ENCODE data around the gene PNMT. TPM values are rescaled to one million over a fixed set of nuclear protein-coding genes. Genes with fewer than 3 reads are reported as not detected.
A peak's percentile ranks its signal among the peaks of the same experiment; 100 is the strongest.

Gene PNMT
- total RNA-seq, 1 donor from 2014 or later: not detected

- Mint-ChIP-seq H3K36me3 (ENCODE audit: low read depth) (peaks cover 7% of the 10 kb centered on the region), H3K4me3 (no peak within 1 kb of the TSS), H3K27ac (peak within 1 kb of the TSS; percentile 15), H3K27me3 (peaks cover 25% of the 10 kb centered on the region), H3K4me1 (peaks cover 4% of the 10 kb centered on the region), H3K9me3 (no peaks in the 10 kb centered on the region)
- intact Hi-C loops (cut with micrococcal nuclease): no loop called here
- DNase-seq: no peak
Measured at GRCh38 chr17:39664581-39665561, 3.4 kb upstream of the PNMT start, which contains the start of gene TCAP. Gene TCAP (plus strand): TSS chr17:39665349. CDS start chr17:39665360, 11 bp downstream.

GRCh38 chr17:39665642-39666224, 2.5 kb upstream of the PNMT start:
- intact Hi-C loops (cut with micrococcal nuclease): no loop called here
- Mint-ChIP-seq H3K4me1 (peaks cover 4% of the 10 kb centered on the region), H3K27ac (peak overlapping the region; percentile 15), H3K4me3 (no peak overlapping the region), H3K27me3 (peaks cover 29% of the 10 kb centered on the region), H3K9me3 (no peaks in the 10 kb centered on the region), H3K36me3 (ENCODE audit: low read depth) (peaks cover 7% of the 10 kb centered on the region)
- no peak for DNase-seq

- H3K27me3 Mint-ChIP-seq: peaks cover 29% of the 10 kb centered on the region
- peaks cover 4% of the 10 kb centered on the region for H3K4me1 Mint-ChIP-seq
- peak overlapping the region; percentile 15 for H3K27ac Mint-ChIP-seq
- intact Hi-C loops (cut with micrococcal nuclease): no loop called here
- no peak overlapping the region for H3K4me3 Mint-ChIP-seq
- H3K9me3 Mint-ChIP-seq: no peaks in the 10 kb centered on the region
- peaks cover 6% of the 10 kb centered on the region for H3K36me3 Mint-ChIP-seq (ENCODE audit: low read depth)
- DNase-seq: no peak
Measured at GRCh38 chr17:39666231-39666600, 2.0 kb upstream of the PNMT start.

DNA sequence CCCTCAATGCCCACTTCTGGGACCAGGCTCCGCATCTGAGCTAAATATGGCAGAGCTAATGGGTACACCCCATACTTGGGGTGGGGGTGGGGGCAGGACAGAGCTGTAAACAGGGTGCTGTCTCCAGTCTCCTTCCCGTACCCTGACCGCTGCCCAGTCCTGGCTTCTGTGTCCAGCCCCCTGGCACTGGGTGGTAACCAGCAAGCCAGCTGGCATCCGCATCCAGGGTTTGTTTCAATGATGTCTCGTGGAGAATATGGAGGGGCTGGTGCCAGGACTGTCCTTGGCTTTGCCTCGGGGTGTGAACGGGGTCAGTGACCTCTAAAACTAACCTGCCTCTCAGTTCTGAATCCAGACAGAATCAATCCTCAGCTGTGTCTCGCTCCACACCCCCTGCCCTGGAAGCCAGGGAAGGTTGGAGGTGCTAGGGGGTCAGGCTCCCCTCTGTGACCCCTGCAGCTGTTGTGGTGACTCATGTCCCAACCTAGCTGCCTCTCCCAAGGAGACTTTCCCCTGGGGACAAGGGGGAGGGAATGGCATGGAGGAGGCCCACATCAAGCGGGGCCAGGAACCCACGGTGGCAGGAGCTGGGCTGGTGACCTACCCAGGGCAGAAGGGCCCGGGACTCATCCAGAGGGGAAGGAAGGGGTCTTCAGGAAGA, 1.5 kb upstream of the PNMT start:
- H3K9me3 Mint-ChIP-seq: no peaks in the 10 kb centered on the region
- peaks cover 5% of the 10 kb centered on the region for H3K4me1 Mint-ChIP-seq
- intact Hi-C loops (cut with micrococcal nuclease): no loop called here
- H3K27me3 Mint-ChIP-seq: peaks cover 29% of the 10 kb centered on the region
- DNase-seq: no peak
- no peak overlapping the region for H3K27ac Mint-ChIP-seq
- peaks cover 1% of the 10 kb centered on the region for H3K36me3 Mint-ChIP-seq (ENCODE audit: low read depth)
- H3K4me3 Mint-ChIP-seq: peak overlapping the region; percentile 48

- Mint-ChIP-seq H3K9me3 (no peaks in the 10 kb centered on the region), H3K36me3 (ENCODE audit: low read depth) (peaks cover 1% of the 10 kb centered on the region), H3K27ac (no peak overlapping the region), H3K4me1 (peaks cover 8% of the 10 kb centered on the region), H3K4me3 (peak overlapping the region; percentile 73), H3K27me3 (peaks cover 32% of the 10 kb centered on the region)
- intact Hi-C loops (cut with micrococcal nuclease): no loop called here
- DNase-seq: no peak
Measured at GRCh38 chr17:39667262-39667944, 850 bp upstream of the PNMT start.

DNA sequence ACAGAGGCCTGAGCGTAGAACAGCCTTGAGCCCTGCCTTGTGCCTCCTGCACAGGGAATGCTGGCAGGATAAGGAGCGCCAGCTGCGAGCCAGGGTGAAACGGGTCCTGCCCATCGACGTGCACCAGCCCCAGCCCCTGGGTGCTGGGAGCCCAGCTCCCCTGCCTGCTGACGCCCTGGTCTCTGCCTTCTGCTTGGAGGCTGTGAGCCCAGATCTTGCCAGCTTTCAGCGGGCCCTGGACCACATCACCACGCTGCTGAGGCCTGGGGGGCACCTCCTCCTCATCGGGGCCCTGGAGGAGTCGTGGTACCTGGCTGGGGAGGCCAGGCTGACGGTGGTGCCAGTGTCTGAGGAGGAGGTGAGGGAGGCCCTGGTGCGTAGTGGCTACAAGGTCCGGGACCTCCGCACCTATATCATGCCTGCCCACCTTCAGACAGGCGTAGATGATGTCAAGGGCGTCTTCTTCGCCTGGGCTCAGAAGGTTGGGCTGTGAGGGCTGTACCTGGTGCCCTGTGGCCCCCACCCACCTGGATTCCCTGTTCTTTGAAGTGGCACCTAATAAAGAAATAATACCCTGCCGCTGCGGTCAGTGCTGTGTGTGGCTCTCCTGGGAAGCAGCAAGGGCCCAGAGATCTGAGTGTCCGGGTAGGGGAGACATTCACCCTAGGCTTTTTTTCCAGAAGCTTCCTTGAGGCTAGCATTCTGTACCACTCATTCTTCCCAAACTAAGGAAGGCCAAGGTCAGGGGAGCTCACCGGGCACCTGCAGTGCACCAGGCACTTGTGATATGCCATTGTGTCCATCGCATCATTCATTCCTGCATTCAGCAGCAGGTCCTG, 1.9 kb downstream of the PNMT start:
- H3K36me3 Mint-ChIP-seq (ENCODE audit: low read depth): no peaks in the 10 kb centered on the region
- H3K27ac Mint-ChIP-seq: no peak overlapping the region
- no peaks in the 10 kb centered on the region for H3K9me3 Mint-ChIP-seq
- intact Hi-C loops (cut with micrococcal nuclease): no loop called here
- no peak overlapping the region for H3K4me3 Mint-ChIP-seq
- H3K4me1 Mint-ChIP-seq: peaks cover 8% of the 10 kb centered on the region
- DNase-seq: no peak
- peaks cover 32% of the 10 kb centered on the region for H3K27me3 Mint-ChIP-seq

DNA sequence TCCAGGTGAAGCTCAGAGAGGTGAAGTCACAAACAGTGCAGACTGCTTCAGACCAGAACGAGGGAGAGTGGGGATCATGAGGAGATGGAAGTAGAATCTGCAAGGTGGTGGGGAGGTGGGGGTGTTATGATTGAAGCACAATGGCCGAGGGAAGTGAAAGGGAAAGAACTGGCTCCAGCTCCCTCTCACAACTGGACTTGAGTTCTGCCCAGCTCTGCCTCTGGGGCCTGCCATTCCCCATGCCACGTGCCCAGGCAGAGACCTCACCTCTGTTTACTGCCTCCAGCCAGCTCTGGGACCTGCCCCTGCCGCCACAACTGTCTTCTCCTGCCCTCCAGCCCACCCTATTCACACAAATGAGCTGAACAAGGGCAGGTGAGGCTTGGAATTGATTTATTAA, 2.5 kb downstream of the PNMT start:
- Mint-ChIP-seq H3K27me3 (peaks cover 32% of the 10 kb centered on the region), H3K9me3 (no peaks in the 10 kb centered on the region), H3K27ac (no peak overlapping the region), H3K4me1 (peaks cover 12% of the 10 kb centered on the region), H3K36me3 (ENCODE audit: low read depth) (no peaks in the 10 kb centered on the region), H3K4me3 (no peak overlapping the region)
- no peak for DNase-seq
- intact Hi-C loops (cut with micrococcal nuclease): no loop called here

DNA sequence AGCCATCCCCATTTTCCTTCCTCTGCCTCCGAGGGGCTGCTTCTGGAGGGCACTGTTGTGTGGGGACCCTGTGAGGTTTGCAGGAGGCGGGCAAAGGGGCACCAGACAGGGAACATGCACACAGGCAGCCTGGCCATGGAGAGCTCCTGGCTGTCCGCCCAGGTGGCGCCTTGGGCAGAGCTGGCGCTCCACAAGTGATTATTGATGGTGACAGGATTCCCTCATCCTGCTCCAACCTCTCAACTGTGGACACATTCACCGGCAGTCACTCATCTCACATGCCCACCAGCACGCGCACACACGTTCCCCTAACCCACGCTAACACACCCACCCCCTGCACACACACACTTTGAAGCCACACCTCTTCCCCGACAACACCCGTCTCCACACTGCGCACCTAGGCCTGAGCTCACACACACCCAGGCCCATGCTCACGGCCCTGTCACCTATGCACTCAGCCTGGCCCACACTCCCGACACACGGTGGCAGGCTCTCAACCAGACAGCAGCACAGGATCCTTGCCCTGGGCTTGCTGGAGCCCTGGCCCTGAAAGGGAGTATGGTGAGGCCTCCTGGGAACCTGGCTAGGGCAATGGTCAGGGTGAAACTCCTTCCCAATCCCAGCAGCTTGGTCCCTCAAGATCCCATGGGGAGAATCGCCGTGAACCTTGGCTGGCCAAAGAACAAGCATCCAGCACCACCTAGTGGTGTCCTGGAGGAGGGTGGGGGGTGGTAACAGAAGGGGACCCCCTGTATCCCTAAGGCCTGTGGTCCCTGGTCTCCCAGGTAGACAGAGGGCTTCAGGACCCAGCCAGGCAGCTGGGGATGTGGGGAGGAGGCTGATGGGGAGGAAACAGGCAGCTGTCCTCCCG, 3.6 kb downstream of the PNMT start:
- Mint-ChIP-seq H3K4me3 (no peak overlapping the region), H3K4me1 (peaks cover 22% of the 10 kb centered on the region), H3K27ac (no peak overlapping the region), H3K27me3 (peaks cover 23% of the 10 kb centered on the region), H3K9me3 (no peaks in the 10 kb centered on the region), H3K36me3 (ENCODE audit: low read depth) (no peaks in the 10 kb centered on the region)
- no peak for DNase-seq
- intact Hi-C loops (cut with micrococcal nuclease): no loop called here

DNA sequence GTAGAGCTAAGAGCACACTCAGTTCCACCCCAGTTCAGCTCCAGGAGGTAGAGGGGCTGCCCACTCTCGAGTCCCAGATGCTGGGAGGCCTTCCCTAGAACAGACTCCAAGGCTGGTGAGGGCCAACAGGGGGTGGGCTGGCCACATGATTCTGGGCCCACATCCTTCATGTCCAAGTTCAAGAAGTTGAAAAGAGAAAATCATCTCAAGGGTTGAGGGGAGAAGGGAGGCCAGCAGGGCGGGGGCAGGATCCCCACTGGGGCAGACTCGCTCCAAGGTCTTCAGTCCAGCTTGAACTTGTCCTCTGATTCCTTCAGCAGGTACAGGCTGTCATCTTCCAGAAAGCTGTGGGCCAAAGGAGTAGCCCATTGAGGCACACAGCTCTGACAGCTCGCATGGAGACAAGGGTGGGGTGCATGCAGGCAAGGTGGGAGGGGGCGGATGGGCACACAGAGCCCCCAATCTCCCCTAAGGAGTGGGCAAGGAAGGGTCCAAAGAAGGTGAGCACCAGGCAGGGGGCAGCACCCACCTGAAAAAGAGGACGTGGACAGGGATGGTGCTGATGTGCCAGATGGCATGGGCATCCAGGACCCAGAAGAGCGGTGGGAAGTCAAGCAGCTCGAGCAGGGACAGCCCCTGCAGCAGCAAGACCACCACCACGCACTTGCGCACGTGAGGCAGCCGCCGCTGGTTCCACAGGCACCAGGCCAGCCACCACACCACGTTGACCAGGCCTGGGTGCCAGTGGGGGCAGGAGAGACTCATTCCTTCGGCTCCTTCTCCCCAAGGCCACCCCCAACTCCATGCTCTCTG, 4.5 kb downstream of the PNMT start:
- no peak for DNase-seq
- intact Hi-C loops (cut with micrococcal nuclease): no loop called here
- no peak overlapping the region for H3K4me3 Mint-ChIP-seq
- H3K27ac Mint-ChIP-seq: no peak overlapping the region
- H3K36me3 Mint-ChIP-seq (ENCODE audit: low read depth): peaks cover 6% of the 10 kb centered on the region
- H3K27me3 Mint-ChIP-seq: peaks cover 20% of the 10 kb centered on the region
- H3K4me1 Mint-ChIP-seq: peaks cover 28% of the 10 kb centered on the region
- H3K9me3 Mint-ChIP-seq: no peaks in the 10 kb centered on the region

DNA sequence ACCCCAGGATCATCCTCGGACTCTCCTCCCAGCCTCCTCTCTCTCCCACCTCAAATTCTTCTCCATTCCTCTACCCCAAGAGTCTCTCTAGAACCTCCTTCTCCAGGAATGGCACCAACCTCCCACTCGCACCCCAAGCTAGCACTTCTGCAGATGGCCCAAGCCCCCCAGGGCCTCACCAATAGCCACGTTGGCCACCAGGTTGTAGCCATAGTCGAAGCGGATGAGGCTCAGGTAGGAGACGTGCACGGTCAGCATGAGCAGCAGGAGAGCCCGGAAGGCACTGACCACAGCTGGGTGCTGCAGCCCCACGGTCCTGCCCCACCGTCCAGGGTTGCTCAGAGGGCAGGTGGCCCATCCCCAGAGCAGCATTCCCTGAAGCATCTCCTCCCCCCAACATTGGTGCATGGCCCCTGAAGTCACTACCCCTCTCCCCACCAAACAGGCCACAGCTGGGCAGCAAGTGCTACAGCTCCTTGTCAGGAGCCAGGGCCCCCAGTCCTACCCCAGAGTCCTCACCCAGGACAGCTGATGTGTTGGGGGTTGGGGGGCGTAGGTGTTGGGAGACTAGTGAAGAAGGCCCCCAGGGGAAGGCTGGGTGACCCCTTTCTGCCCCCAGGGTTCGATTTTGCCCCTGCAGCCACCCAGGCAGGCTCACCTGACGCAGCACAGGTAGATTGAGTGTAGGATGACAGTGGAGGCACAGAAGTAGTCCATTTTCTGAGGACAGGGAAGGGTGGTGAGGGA, 5.3 kb downstream of the PNMT start:
- DNase-seq: no peak

DNA sequence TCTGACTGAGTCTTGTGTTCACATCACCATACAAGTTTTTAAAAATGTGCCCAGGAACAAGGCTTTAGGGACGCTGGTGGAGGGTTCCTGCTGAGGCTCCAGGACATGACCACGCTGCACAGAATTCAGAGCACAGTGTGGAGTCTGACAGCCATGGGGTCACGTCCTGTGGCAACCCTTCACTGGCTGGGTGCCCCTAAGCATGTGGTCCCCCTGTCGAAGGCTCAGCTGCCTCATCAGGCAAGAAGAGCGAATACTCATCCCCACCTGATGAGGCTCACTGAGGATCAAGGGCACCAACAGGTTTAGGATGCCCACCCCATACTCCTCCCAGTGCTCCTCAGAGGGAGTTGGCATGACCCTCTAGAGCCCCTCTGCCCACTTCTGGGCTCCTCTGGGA, 5.9 kb downstream of the PNMT start:
- Mint-ChIP-seq H3K27me3 (peaks cover 11% of the 10 kb centered on the region), H3K4me1 (peaks cover 37% of the 10 kb centered on the region), H3K4me3 (no peak overlapping the region), H3K36me3 (ENCODE audit: low read depth) (peaks cover 7% of the 10 kb centered on the region), H3K27ac (no peak overlapping the region), H3K9me3 (no peaks in the 10 kb centered on the region)
- no peak for DNase-seq
- intact Hi-C loops (cut with micrococcal nuclease): no loop called here

More for the DNA sequence above, 5.3 kb downstream of the PNMT start:
- Mint-ChIP-seq H3K27me3 (peaks cover 15% of the 10 kb centered on the region), H3K4me3 (no peak overlapping the region), H3K36me3 (ENCODE audit: low read depth) (peaks cover 6% of the 10 kb centered on the region), H3K9me3 (no peaks in the 10 kb centered on the region), H3K4me1 (peaks cover 33% of the 10 kb centered on the region), H3K27ac (no peak overlapping the region)
- intact Hi-C loops (cut with micrococcal nuclease): no loop called here
